Brain microvascular endothelial cell (primary cell): ENCODE data around the gene TECPR1.

ENCODE experiments used
- DNase-seq: peaks from one replicate; pipeline ENCODE4 v3.0.0-alpha.2; 2020
- H3K27ac ChIP-seq: fragments of 250-450 bp; sonication (Bioruptor Pico); 2 replicates; pipeline ENCODE4 v1.5.1; 2020; ENCODE audit warnings: mild to moderate bottlenecking, moderate library complexity
- H3K27me3 ChIP-seq: fragments of 250-450 bp; sonication (Bioruptor Pico); replicated peaks from 2 replicates; pipeline ENCODE4 v1.5.1; 2020; ENCODE audit warnings: mild to moderate bottlenecking
- H3K36me3 ChIP-seq: fragments of 250-450 bp; sonication (Bioruptor Pico); replicated peaks from 2 replicates; pipeline ENCODE4 v1.5.1; 2020; ENCODE audit warnings: mild to moderate bottlenecking
- H3K4me3 ChIP-seq: 2 replicates; pipeline ENCODE4 v1.5.1; 2011; ENCODE audit warnings: low read depth, mild to moderate bottlenecking, control low read depth, low read length, moderate library complexity
- CTCF ChIP-seq: IDR thresholded peaks from 2 replicates; pipeline ENCODE4 v1.5.1; 2011; ENCODE audit warnings: low read depth, mild to moderate bottlenecking, moderate library complexity, low read length, control low read depth, inconsistent platforms; ENCODE audit errors: missing control alignments
- in situ Hi-C: cut with HindIII; loops from 2 replicates; pipeline ENCODE4 v1.10.0; 2017; ENCODE audit warnings: low sequenced_read_pairs, low pct_ligation_motif_present

The TECPR1 gene

GRCh38 chr7:98204670-98205069 is 47.4 kb downstream of the TECPR1 start:
- H3K4me3 ChIP-seq: no peak overlapping the region
- no peak for TF ChIP-seq CTCF
- no peak for DNase-seq
- in situ Hi-C loops: no loop called here
- H3K27me3 ChIP-seq: no peaks in the 10 kb centered on the region
- H3K36me3 ChIP-seq: peaks cover 5% of the 10 kb centered on the region
- no peak overlapping the region for H3K27ac ChIP-seq

- no peak overlapping the region for H3K27ac ChIP-seq
- H3K27me3 ChIP-seq: no peaks in the 10 kb centered on the region
- H3K36me3 ChIP-seq: peaks cover 5% of the 10 kb centered on the region
- TF ChIP-seq CTCF: no peak
- no peak for DNase-seq
- in situ Hi-C loops: no loop called here
- H3K4me3 ChIP-seq: no peak overlapping the region
Observed at GRCh38 chr7:98203964-98204605, 47.9 kb downstream of the TECPR1 start.

GRCh38 chr7:98203261-98203963 is 48.6 kb downstream of the TECPR1 start:
- no peaks in the 10 kb centered on the region for H3K27me3 ChIP-seq
- H3K27ac ChIP-seq: no peak overlapping the region
- no peak overlapping the region for H3K4me3 ChIP-seq
- no peak for DNase-seq
- in situ Hi-C loops: no loop called here
- peaks cover 5% of the 10 kb centered on the region for H3K36me3 ChIP-seq
- no peak for TF ChIP-seq CTCF

GRCh38 chr7:98202367-98203195 is 49.5 kb downstream of the TECPR1 start:
- H3K27me3 ChIP-seq: no peaks in the 10 kb centered on the region
- H3K36me3 ChIP-seq: peaks cover 5% of the 10 kb centered on the region
- TF ChIP-seq CTCF: no peak
- H3K27ac ChIP-seq: no peak overlapping the region
- in situ Hi-C loops: no loop called here
- H3K4me3 ChIP-seq: no peak overlapping the region
- no peak for DNase-seq

- H3K36me3 ChIP-seq: peaks cover 5% of the 10 kb centered on the region
- DNase-seq: no peak
- in situ Hi-C loops: no loop called here
- no peaks in the 10 kb centered on the region for H3K27me3 ChIP-seq
- no peak for TF ChIP-seq CTCF
- H3K27ac ChIP-seq: no peak overlapping the region
- no peak overlapping the region for H3K4me3 ChIP-seq
Observed at GRCh38 chr7:98200364-98200763, 51.7 kb downstream of the TECPR1 start.
